Measurements from ENCODE around the gene SCGB1C1.
A peak's percentile ranks its signal among the peaks of the same experiment; 100 is the strongest.
"Not testable (repeated sequence)": the region's sequence is repeated elsewhere in the genome, so short reads cannot be mapped to it uniquely, and the experiment has no call there.

The SCGB1C1 gene

DNA sequence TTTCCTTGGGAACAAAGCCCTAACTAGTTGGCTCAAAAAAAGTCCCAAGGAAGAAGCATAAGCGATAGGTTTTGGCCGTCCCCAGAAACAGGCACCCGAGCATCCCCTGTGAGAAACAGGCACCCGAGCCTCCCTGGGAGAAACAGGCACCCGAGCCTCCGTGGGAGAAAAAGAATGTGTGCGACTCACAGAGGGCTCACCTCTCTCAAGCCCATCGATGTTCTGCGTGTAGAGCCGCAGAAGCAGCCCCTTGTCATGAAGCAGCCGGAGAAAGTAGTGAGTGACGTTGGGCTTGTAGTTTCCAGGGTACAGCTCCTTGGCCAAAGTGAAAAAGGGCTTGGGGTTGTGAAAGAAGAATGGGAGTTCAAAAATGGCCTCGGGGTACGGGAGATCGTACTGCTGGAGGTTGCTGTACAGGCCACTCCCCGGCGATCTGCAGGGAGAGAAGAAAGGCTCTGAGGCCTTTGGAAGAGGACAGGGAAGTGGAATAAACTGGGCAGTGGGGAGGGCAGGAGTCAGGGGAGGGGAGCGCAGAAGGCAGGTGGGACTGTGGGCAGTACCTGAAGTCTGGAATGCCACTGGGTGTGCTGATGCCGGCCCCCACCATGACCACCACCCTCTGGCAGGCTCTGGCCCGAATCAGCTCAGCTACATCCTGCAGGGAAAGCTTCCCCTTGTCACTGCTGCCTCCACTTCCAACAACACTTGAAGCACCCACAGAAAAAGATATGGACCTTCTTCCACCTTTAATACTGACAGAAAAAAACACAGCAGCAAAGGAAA is 40.1 kb downstream of the SCGB1C1 start:
- TF ChIP-seq, protein P1, sequence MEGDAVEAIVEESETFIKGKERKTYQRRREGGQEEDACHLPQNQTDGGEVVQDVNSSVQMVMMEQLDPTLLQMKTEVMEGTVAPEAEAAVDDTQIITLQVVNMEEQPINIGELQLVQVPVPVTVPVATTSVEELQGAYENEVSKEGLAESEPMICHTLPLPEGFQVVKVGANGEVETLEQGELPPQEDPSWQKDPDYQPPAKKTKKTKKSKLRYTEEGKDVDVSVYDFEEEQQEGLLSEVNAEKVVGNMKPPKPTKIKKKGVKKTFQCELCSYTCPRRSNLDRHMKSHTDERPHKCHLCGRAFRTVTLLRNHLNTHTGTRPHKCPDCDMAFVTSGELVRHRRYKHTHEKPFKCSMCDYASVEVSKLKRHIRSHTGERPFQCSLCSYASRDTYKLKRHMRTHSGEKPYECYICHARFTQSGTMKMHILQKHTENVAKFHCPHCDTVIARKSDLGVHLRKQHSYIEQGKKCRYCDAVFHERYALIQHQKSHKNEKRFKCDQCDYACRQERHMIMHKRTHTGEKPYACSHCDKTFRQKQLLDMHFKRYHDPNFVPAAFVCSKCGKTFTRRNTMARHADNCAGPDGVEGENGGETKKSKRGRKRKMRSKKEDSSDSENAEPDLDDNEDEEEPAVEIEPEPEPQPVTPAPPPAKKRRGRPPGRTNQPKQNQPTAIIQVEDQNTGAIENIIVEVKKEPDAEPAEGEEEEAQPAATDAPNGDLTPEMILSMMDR (conservative IDR thresholded peaks at IDR 0.05; ENCODE audit: low read length) = no peak

DNA sequence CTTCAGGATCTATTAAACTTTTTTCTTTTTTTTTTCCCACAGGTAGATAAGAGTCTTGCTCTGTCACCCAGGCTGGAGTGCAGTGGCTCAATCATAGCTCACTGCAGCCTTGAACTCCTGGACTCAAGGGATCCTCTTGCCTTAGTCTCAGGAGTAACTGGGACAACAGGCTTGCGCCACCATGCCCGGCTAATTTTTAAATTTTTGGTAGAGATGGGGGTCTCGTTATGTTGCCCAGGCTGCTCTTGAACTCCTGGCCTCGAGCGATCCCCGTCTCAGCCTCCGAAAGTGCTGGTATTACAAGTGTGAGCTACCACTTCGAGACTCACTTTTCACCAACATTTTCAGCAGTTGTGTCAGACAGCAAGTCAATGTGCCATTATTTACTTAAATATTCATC is 42.3 kb downstream of the SCGB1C1 start:
- H3K4me3 ChIP-seq (ENCODE audit: low read length) = peak overlapping the region; percentile 88

More for the DNA sequence above, 40.1 kb downstream of the SCGB1C1 start:
- DNase-seq (ENCODE audit: low read depth) = no peak
- H3K4me3 ChIP-seq (ENCODE audit: low read length) = no peak overlapping the region

DNA sequence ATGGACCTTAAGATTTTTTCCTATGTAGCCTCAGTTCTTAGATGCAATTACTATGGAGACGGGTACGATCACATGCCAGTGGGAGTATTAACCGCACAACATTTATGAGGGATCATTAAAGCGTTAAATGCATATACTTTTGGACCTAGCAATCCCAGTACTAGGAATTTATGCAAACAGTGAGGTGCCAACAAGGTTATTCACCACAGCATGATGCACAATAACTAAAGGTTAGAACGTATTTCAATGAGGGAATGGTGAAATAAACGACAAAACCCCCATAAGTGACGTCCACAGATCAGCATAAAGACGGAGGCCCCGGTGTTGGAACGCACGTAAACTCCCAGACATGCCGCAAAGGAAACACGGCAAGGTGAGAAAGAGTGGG is 42.7 kb downstream of the SCGB1C1 start:
- H3K4me3 ChIP-seq (ENCODE audit: low read length) = peak overlapping the region; percentile 88
- no peak for DNase-seq (ENCODE audit: low read depth)
- TF ChIP-seq, protein P1 (conservative IDR thresholded peaks at IDR 0.05; ENCODE audit: low read length) = no peak

More for the DNA sequence above, 42.3 kb downstream of the SCGB1C1 start:
- no peak for DNase-seq (ENCODE audit: low read depth)
- TF ChIP-seq, protein P1 (conservative IDR thresholded peaks at IDR 0.05; ENCODE audit: low read length) = no peak

DNA sequence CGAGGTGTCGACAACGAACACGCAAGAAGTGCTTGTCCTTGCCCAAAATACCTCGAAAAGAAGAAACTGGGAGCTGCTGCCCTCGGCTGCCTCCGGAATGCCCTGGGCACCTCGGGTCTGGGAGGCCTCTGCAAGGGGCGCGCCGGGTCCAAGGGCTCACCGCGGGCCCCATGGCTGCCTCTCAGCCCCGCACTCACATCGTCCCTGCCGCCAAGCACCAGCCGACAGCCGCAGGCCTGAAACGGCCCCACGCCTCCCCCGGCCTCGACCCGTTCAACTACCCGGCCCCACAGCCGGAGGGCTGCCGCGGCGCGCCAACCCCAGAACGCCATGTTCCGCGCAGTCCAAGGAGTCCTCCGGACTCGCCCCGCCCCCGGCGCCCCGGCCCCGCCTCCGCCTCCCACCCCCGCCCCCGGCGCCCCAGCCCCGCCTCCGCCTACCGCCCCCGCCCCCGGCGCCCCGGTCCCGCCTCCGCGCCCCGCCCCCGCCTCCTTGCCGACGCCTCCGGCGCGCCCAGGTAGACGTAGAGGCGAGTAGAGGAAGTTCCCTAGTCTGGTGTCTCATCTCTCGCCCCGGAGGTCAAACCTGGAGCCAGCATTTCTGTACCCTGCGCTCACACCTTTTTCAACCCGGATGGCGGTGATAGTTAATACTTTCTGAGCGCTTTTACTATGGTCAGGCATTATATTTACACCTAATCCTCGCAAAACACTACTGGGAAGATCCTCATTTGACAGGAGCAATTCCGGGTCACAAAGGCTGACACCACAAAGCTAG is 43.3 kb downstream of the SCGB1C1 start, which contains the start of gene SIRT3:
SIRT3 (minus strand) TSS at position 346 of the 777 bp plus-strand sequence; CDS start at position 332, 14 bp downstream.
- DNase-seq (ENCODE audit: low read depth) = peak; percentile 70
- TF ChIP-seq, protein P1 (conservative IDR thresholded peaks at IDR 0.05; ENCODE audit: low read length) = peak; percentile 13; the same call in 1 of the 2 replicates
- peak within 1 kb of the TSS; percentile 94 for H3K4me3 ChIP-seq (ENCODE audit: low read length)

DNA sequence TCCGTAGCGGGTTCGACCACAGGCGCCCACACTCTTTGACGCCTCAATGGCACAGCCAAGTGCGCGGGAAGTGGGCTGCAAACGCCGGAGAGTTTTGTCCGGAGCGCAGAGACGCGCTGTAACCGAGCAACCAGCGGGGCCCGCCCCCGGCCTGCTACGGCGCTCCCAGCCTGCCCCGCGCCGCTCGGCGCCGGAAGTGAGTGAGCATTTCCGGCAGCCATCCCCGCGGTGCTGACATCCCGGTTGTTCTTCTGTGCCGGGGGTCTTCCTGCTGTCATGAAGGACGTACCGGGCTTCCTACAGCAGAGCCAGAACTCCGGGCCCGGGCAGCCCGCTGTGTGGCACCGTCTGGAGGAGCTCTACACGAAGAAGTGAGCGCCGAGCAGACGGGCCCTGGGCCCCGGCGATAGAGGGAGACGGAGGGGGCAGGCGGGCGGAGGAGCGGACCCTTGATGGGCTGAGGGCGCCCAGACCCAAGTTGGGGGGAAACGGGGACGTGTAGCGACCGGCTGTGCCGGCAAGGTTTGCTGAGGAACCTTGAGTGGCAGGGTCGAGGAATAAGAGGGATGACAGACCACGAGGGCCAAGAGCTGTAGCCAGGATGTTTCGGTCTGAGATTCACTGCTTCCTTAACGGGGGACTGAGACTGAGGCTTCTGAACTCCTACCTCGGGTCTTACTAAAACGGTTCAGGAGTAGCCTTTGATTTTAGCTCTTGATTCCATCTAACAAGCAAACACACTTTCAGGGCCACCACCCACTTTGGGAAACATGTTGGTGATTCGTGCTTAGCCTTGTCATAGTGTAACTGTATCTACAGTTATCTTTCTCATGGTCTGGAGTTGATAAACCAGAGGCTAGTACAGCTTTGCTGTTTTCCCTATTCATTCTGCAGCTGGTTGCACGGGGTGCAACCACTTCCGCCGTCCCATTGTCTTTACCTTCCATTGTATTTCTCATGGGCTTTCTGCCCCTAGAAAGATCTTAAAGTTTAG is 44.2 kb downstream of the SCGB1C1 start, which contains the start of gene PSMD13:
PSMD13 (plus strand) TSS at position 203 of the 994 bp plus-strand sequence; CDS start at position 277, 74 bp downstream.
- TF ChIP-seq, protein P1 (conservative IDR thresholded peaks at IDR 0.05; ENCODE audit: low read length) = no peak
- peak; percentile 74 for DNase-seq (ENCODE audit: low read depth)
- peak within 1 kb of the TSS; percentile 94 for H3K4me3 ChIP-seq (ENCODE audit: low read length)

DNA sequence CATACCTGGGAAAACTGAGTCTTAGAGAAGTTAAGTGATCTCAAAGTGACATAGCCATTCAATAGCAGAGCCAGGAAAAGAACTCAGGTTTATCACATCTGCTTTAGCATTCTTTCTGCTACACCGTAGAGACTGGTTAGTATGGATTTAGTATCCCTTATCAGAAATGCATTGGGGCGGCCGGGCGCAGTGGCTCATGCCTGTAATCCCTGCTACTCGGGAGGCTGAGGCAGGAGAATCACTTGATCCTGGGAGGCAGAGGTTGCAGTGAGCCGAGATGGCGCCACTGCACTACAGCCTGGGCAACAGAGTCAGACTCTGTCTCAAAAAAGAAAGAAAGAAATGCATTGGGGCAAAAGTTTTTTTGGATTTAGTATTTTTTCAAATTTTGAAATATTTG is 45.5 kb downstream of the SCGB1C1 start:
- H3K4me3 ChIP-seq (ENCODE audit: low read length); DNase-seq (ENCODE audit: low read depth): not testable (repeated sequence)

All from AG10803 (cell line).